Cardiac septum (tissue), 1 donor: ENCODE measurements around the gene WFDC2. TPM values are rescaled to one million over a fixed set of nuclear protein-coding genes. Genes with fewer than 3 reads are reported as not detected.
"Not testable (repeated sequence)": the region's sequence is repeated elsewhere in the genome, so short reads cannot be mapped to it uniquely, and the experiment has no call there.

Experiments
- DNase-seq: peaks from one replicate; pipeline ENCODE4 v3.0.0-alpha.2; 2020; ENCODE audit warnings: low spot score
- intact Hi-C: fragments of 100-400 bp; cut with DNase I; formaldehyde crosslinking; loops from one replicate; pipeline ENCODE4 v1.14.0; 2022
- total RNA-seq: library from RNA; stranded (reverse); fragmentation: NEBNext Ultra II Directional; extraction: Animal tissue kit (Norgen Biotek cat#: 25700); gene quantifications from one replicate; pipeline ENCODE4 v1.2.1, GENCODE V29; 2021
- donor health status: DM: no; HTN: no; CAD: no.

WFDC2 gene
- total RNA-seq, 1 donor from 2014 or later = 1.0 TPM

- no peak for DNase-seq
- intact Hi-C loops = no loop called here
Measured at GRCh38 chr20:45449528-45449927, 20.0 kb upstream of the WFDC2 start.

GRCh38 chr20:45450097-45450818, 19.3 kb upstream of the WFDC2 start:
- intact Hi-C loops = no loop called here
- no peak for DNase-seq

GRCh38 chr20:45452238-45452637, 17.3 kb upstream of the WFDC2 start:
- intact Hi-C loops = no loop called here
- no peak for DNase-seq

- intact Hi-C loops = no loop called here
- DNase-seq = no peak
Measured at GRCh38 chr20:45452772-45453691, 16.5 kb upstream of the WFDC2 start.

- no peak for DNase-seq
- intact Hi-C loops = no loop called here
Measured at GRCh38 chr20:45456632-45457031, 12.9 kb upstream of the WFDC2 start.

- intact Hi-C loops = no loop called here
Measured at GRCh38 chr20:45459606-45460005, 9.9 kb upstream of the WFDC2 start.

GRCh38 chr20:45461225-45461624, 8.3 kb upstream of the WFDC2 start:
- intact Hi-C loops = no loop called here
- no peak for DNase-seq

More at GRCh38 chr20:45459606-45460005, 9.9 kb upstream of the WFDC2 start:
- no peak for DNase-seq

- intact Hi-C loops = no loop called here
- DNase-seq = no peak
Measured at GRCh38 chr20:45462711-45463509, 6.6 kb upstream of the WFDC2 start.

GRCh38 chr20:45463709-45464108, 5.8 kb upstream of the WFDC2 start:
- DNase-seq = no peak
- intact Hi-C loops = no loop called here

- intact Hi-C loops = no loop called here
Measured at GRCh38 chr20:45465491-45466266, 3.9 kb upstream of the WFDC2 start.

GRCh38 chr20:45467172-45467571, 2.4 kb upstream of the WFDC2 start:
- intact Hi-C loops = no loop called here
- no peak for DNase-seq

More at GRCh38 chr20:45465491-45466266, 3.9 kb upstream of the WFDC2 start:
- DNase-seq = no peak

- intact Hi-C loops = no loop called here
- no peak for DNase-seq
Measured at GRCh38 chr20:45467861-45468260, 1.7 kb upstream of the WFDC2 start.

GRCh38 chr20:45470262-45470931, 844 bp downstream of the WFDC2 start:
- DNase-seq = no peak
- intact Hi-C loops = no loop called here

- intact Hi-C loops = no loop called here
- no peak for DNase-seq
Measured at GRCh38 chr20:45470937-45471336, 1.4 kb downstream of the WFDC2 start.

GRCh38 chr20:45472286-45472685, 2.7 kb downstream of the WFDC2 start:
- intact Hi-C loops, DNase-seq: not testable (repeated sequence)

- intact Hi-C loops, DNase-seq: not testable (repeated sequence)
Measured at GRCh38 chr20:45477530-45478148, 8.1 kb downstream of the WFDC2 start.

- DNase-seq = no peak
- intact Hi-C loops = no loop called here
Measured at GRCh38 chr20:45479822-45480221, 10.3 kb downstream of the WFDC2 start.

GRCh38 chr20:45484676-45485075, 15.1 kb downstream of the WFDC2 start:
- intact Hi-C loops = no loop called here
- DNase-seq = no peak
